GM12878 (cell line): ENCODE data around the gene STAT4. TPM values are rescaled to one million over a fixed set of nuclear protein-coding genes. Genes with fewer than 3 reads are reported as not detected.
A peak's percentile ranks its signal among the peaks of the same experiment; 100 is the strongest.

Source experiments
- ATAC-seq: fragments of 200-7000 bp; cut with Tn5 transposase; 3 replicates; pipeline ENCODE4 v1.9.1; 2020; ENCODE audit warnings: mild to moderate bottlenecking, moderate library complexity
- BruUV-seq: library from RNA; stranded (reverse); fragments of 400-500 nt; replicated peaks from 2 replicates; lab custom pipeline; 2021; lab: Mats Ljungman, UMichigan
- CTCF ChIA-PET: fragments of 300-600 bp; sonication (Branson Sonifier 250); formaldehyde crosslinking; extraction: SDS; loops from one replicate; lab custom pipeline; 2021; ENCODE audit warnings: inconsistent platforms; lab: Yijun Ruan, JAX
- POLR2A ChIA-PET: fragments of 350-600 bp; formaldehyde crosslinking; extraction: SDS; loops from one replicate; lab custom pipeline; 2021; ENCODE audit warnings: inconsistent platforms; lab: Charles Lee
- RAD21 ChIA-PET: fragments of 300-600 bp; sonication (Branson Sonifier 250); formaldehyde crosslinking; loops from one replicate; lab custom pipeline; 2023; ENCODE audit warnings: antibody characterized with exemption; ENCODE audit not compliant: unreplicated experiment; lab: Charles Lee
- SMC1A ChIA-PET: fragments of 300-600 bp; sonication (Branson Sonifier 250); formaldehyde crosslinking; loops from one replicate; lab custom pipeline; 2023; ENCODE audit not compliant: unreplicated experiment, uncharacterized antibody; lab: Charles Lee
- DNase-seq: peaks from one replicate; pipeline ENCODE4 v3.0.0-alpha.2; 2011; ENCODE audit warnings: low read depth, low spot score
- FAIRE-seq: peaks from 3 replicates; lab custom pipeline; 2011; peaks lifted over from hg19 to GRCh38; lab: Jason Lieb, UNC
- H2AFZ ChIP-seq: 2 replicates; pipeline ENCODE4 v1.6.0; 2011; ENCODE audit warnings: low read depth, low read length, control low read depth; ENCODE audit not compliant: control insufficient read depth
- H3K27ac ChIP-seq: 2 replicates; pipeline ENCODE4 v1.5.1; 2011; ENCODE audit warnings: control low read depth; ENCODE audit not compliant: control insufficient read depth, insufficient read depth
- H3K27me3 ChIP-seq, 2 experiments: replicated peaks in 1 of 2; 2 replicates each; pipeline versions ENCODE4 v1.6.0 to v1.6.1; 2011; ENCODE audit warnings: low read length in 1 of 2; ENCODE audit not compliant: control insufficient read depth in 2 of 2, insufficient read depth in 2 of 2
- H3K36me3 ChIP-seq, 2 experiments: 2 replicates each; pipeline ENCODE4 v1.5.1; 2011; ENCODE audit warnings: low read length in 1 of 2; ENCODE audit not compliant: control insufficient read depth in 2 of 2, insufficient read depth in 2 of 2
- H3K4me1 ChIP-seq: 2 replicates; pipeline ENCODE4 v1.6.1; 2011; ENCODE audit warnings: mild to moderate bottlenecking, low read length, moderate library complexity, mixed read lengths; ENCODE audit not compliant: control insufficient read depth, insufficient read depth
- H3K4me2 ChIP-seq: 2 replicates; pipeline ENCODE4 v1.6.0; 2011; ENCODE audit warnings: control low read depth; ENCODE audit not compliant: control insufficient read depth, insufficient read depth
- H3K4me3 ChIP-seq: fragments of 200-600 bp; sonication (generic); 2 replicates; pipeline ENCODE4 v1.5.1; 2016
- H3K79me2 ChIP-seq: 2 replicates; pipeline ENCODE4 v1.6.0; 2011; ENCODE audit warnings: low read length; ENCODE audit not compliant: control insufficient read depth, insufficient read depth
- H3K9ac ChIP-seq: 2 replicates; pipeline ENCODE4 v1.8.0; 2011; ENCODE audit warnings: low read length, control low read depth, mixed read lengths; ENCODE audit not compliant: control insufficient read depth, insufficient read depth
- H3K9me3 ChIP-seq: replicated peaks from 3 replicates; pipeline ENCODE4 v1.5.1; 2011; ENCODE audit warnings: mild to moderate bottlenecking, low read length; ENCODE audit not compliant: control insufficient read depth, insufficient read depth
- H4K20me1 ChIP-seq: 2 replicates; pipeline ENCODE4 v1.6.0; 2011; ENCODE audit not compliant: control insufficient read depth, insufficient read depth
- BMI1 ChIP-seq: fragments of 450-650 bp; IDR thresholded peaks from 2 replicates; pipeline ENCODE4 v1.6.1; 2016; ENCODE audit warnings: mild to moderate bottlenecking, moderate library complexity, borderline replicate concordance
- CTCF ChIP-seq, 3 experiments: IDR thresholded peaks in 2 of 3; conservative IDR thresholded peaks in 1 of 3; 2 replicates each; pipeline ENCODE4 v1.5.1; 2011; ENCODE audit warnings: low read depth in 3 of 3, low read length in 3 of 3, mild to moderate bottlenecking in 3 of 3, control low read depth in 2 of 3, moderate library complexity in 2 of 3, inconsistent platforms in 1 of 3, mixed read lengths in 1 of 3; ENCODE audit not compliant: control insufficient read depth in 2 of 3, insufficient read depth in 1 of 3; ENCODE audit errors: extremely low read depth in 1 of 3
- E2F8 ChIP-seq: fragments of 450-650 bp; IDR thresholded peaks from 2 replicates; pipeline ENCODE4 v1.6.1; 2018; ENCODE audit warnings: mild to moderate bottlenecking, low read depth, moderate library complexity; ENCODE audit not compliant: partially characterized antibody
- IRF4 ChIP-seq: IDR thresholded peaks from 2 replicates; pipeline ENCODE4 v1.6.1; 2011; ENCODE audit warnings: low read depth, low read length
- MLLT1 ChIP-seq: fragments of 450-650 bp; IDR thresholded peaks from 2 replicates; pipeline ENCODE4 v1.6.1; 2016; ENCODE audit warnings: mild to moderate bottlenecking
- RAD21 ChIP-seq: IDR thresholded peaks from 2 replicates; pipeline ENCODE4 v1.6.1; 2011; ENCODE audit warnings: mild to moderate bottlenecking, low read depth, low read length, moderate library complexity; ENCODE audit not compliant: insufficient read depth
- RUNX3 ChIP-seq: IDR thresholded peaks from 2 replicates; pipeline ENCODE4 v1.6.1; 2012; ENCODE audit warnings: low read length, inconsistent platforms
- SMC3 ChIP-seq: IDR thresholded peaks from 2 replicates; pipeline ENCODE4 v1.6.1; 2011; ENCODE audit warnings: low read length, improper control_type of control experiment, borderline replicate concordance
- USF2 ChIP-seq: IDR thresholded peaks from 2 replicates; pipeline ENCODE4 v1.6.1; 2011; ENCODE audit warnings: low read depth, low read length, improper control_type of control experiment, borderline replicate concordance
- WGBS: methylation state at CpG from one replicate; pipeline ENCODE4 v1.1.6; 2016; ENCODE audit warnings: low lambda C conversion rate; ENCODE audit not compliant: insufficient replicate concordance, insufficient coverage; ENCODE audit errors: missing lambda C conversion rate; 5-methylcytosine and 5-hydroxymethylcytosine counted together
- in situ Hi-C: fragments of 300-500 bp; cut with MboI; formaldehyde crosslinking; loops from 9 replicates; pipeline ENCODE4 v1.14.3; 2018; ENCODE audit warnings: mixed read lengths
- intact Hi-C: fragments of 100-400 bp; cut with micrococcal nuclease; formaldehyde crosslinking; loops from one replicate; pipeline ENCODE4 v1.14.2; 2022; ENCODE audit not compliant: unreplicated experiment
- polyA plus RNA-seq, 11 experiments: library from polyadenylated mRNA; depleted of rRNA in 4 of 11; unstranded in 6 of 11; stranded (reverse) in 5 of 11; fragments of >200 nt; fragmentation: Nextera tagmentation in 4 of 11; fragmentation: Illumina TruSeq in 1 of 11; extraction: Ambion mirVana in 4 of 11; extraction: Trizol in 1 of 11; gene quantifications; 1 replicate in 1 of 11; 2 replicates in 10 of 11; pipeline versions ENCODE4 v1.2.1 to v1.2.3, GENCODE V29; 2011 to 2016; ENCODE audit warnings: inconsistent platforms in 2 of 11, missing spikeins in 2 of 11, low read depth in 1 of 11
- total RNA-seq, 4 experiments: library from RNA; depleted of rRNA in 3 of 4; stranded (reverse); fragments of >200 nt in 3 of 4; fragmentation: Illumina TruSeq in 1 of 4; extraction: Trizol in 1 of 4; gene quantifications; 2 replicates each; pipeline versions ENCODE4 v1.2.1 to v1.2.3, GENCODE V29; 2013 to 2021

The STAT4 gene
- total and polyA plus RNA-seq, 10 of the 15 experiments (the other 5 are each of a cell fraction or from before 2014, with no cell fraction given): 3.1 to 9.3 (median 7.1) TPM

GRCh38 chr2:191030521-191031154 is 120.2 kb downstream of the STAT4 start:
- ChIA-PET CTCF (interaction anchor here (0.9 to 2.7 kb wide), 5 partner anchors 18 to 250 kb away, joined by 3 to 21 read pairs (median 13); no protein-coding TSS in a partner anchor), SMC1A (interaction anchor here (1.0 to 2.7 kb wide), 9 partner anchors 10 to 247 kb away, joined by 3 to 18 read pairs (median 5); partner anchors contain the start of gene STAT1), RAD21 (no interaction called here), POLR2A (interaction anchor here (8.3 kb wide), 1 partner anchor 18 kb away, joined by 75 read pairs; the partner anchor contains the start of gene STAT1)
- Histone ChIP-seq H3K36me3 (no peaks in the 10 kb centered on the region), H3K4me1 (no peaks in the 10 kb centered on the region), H3K9me3 (no peaks in the 10 kb centered on the region), H3K4me2 (no peak overlapping the region), H3K27ac (no peak overlapping the region), H2AFZ (no peak overlapping the region; the same call in 1 of the 2 replicates), H3K9ac (no peak overlapping the region), H3K4me3 (no peak overlapping the region), H4K20me1 (no peaks in the 10 kb centered on the region), H3K27me3 (no peaks in the 10 kb centered on the region), H3K79me2 (no peaks in the 10 kb centered on the region)
- 26% methylated on average over 8 of the region's 8 CpGs for WGBS
- no peak for TF ChIP-seq E2F8
- TF ChIP-seq RUNX3: peak; percentile 25; the same call in 1 of the 2 replicates
- TF ChIP-seq RAD21: peak; percentile 65
- no peak for TF ChIP-seq BMI1
- TF ChIP-seq SMC3: peak; percentile 68; the same call in 1 of the 2 replicates
- 0 out of 2 replicates have a peak, but pooled peaks have one; percentile 40 for TF ChIP-seq IRF4
- TF ChIP-seq MLLT1: peak; percentile 36; the same call in 1 of the 2 replicates
- no peak for TF ChIP-seq USF2
- TF ChIP-seq CTCF (IDR thresholded peaks at IDR 0.05 in 2 of 3, conservative IDR thresholded peaks at IDR 0.05 in 1 of 3; ENCODE audit: control insufficient read depth in 2 of 3, extremely low read depth in 1 of 3, insufficient read depth in 1 of 3, low read depth in 3 of 3, low read length in 3 of 3): peak; percentile 62 to 73 (median 69)
- FAIRE-seq (peak; percentile 83), DNase-seq (no peak), ATAC-seq (peak; percentile 96)
- in situ Hi-C loops: no loop called here
- intact Hi-C loops: loop anchor here (2.0 to 5.0 kb wide), 2 partner anchors 183 to 248 kb away; no protein-coding TSS in a partner anchor
- BruUV-seq: no TSS peak
